Panc1 (cell line): ENCODE measurements around the gene SEC14L5. TPM values are rescaled to one million over a fixed set of nuclear protein-coding genes. Genes with fewer than 3 reads are reported as not detected.

Source experiments
- total RNA-seq: library from RNA; stranded (reverse); gene quantifications from one replicate; pipeline ENCODE4 v1.2.1, GENCODE V29; 2021; ENCODE audit not compliant: unreplicated experiment

SEC14L5 gene
- total RNA-seq, 1 experiment from 2014 or later: 0.26 TPM

Other genes starting within 250 kb of the SEC14L5 start
- 26.6 TPM for gene ANKS3, start 224.1 kb upstream of the SEC14L5 start, total RNA-seq
- gene DNAAF8, start 223.8 kb upstream of the SEC14L5 start, total RNA-seq: 2.3 TPM
- 25.8 TPM for gene ZNF500, start 191.2 kb upstream of the SEC14L5 start, total RNA-seq
- not detected for gene SEPTIN12, start 170.0 kb upstream of the SEC14L5 start, total RNA-seq
- gene SMIM22, start 163.0 kb upstream of the SEC14L5 start, total RNA-seq: not detected
- 31.9 TPM for gene ROGDI, start 155.7 kb upstream of the SEC14L5 start, total RNA-seq
- gene GLYR1, start 111.0 kb upstream of the SEC14L5 start, total RNA-seq: 111 TPM
- 63.1 TPM for gene UBN1, start 110.8 kb upstream of the SEC14L5 start, total RNA-seq
- gene PPL, start 21.2 kb upstream of the SEC14L5 start, total RNA-seq: 89.4 TPM
- 19.2 TPM for gene NAGPA, start 75.6 kb downstream of the SEC14L5 start, total RNA-seq
- gene C16orf89, start 107.6 kb downstream of the SEC14L5 start, total RNA-seq: not detected
- gene ALG1, start 113.5 kb downstream of the SEC14L5 start, total RNA-seq: 46.6 TPM
- gene EEF2KMT, start 139.5 kb downstream of the SEC14L5 start, total RNA-seq: 24.4 TPM